ENCODE results near the gene SLC9A3. TPM values are rescaled to one million over a fixed set of nuclear protein-coding genes. Genes with fewer than 3 reads are reported as not detected.

The SLC9A3 gene
- polyA plus RNA-seq, 1 of the 3 experiments (the other 2 are of a cell fraction), result 1.9 TPM

GRCh38 chr5:548256-548655, 24.0 kb upstream of the SLC9A3 start:
- H3K4me2 ChIP-seq, result no peak overlapping the region
- H4K20me1 ChIP-seq (ENCODE audit: insufficient read depth), result no peaks in the 10 kb centered on the region
- TF ChIP-seq GATA2 (CRISPR knock-in tag; IDR thresholded peaks at IDR 0.05), result no peak
- H3K9ac ChIP-seq, result no peak overlapping the region
- H3K36me3 ChIP-seq (replicated peaks in 1 of 2; ENCODE audit: control insufficient read depth in 1 of 2, insufficient read depth in 2 of 2, low read length in 1 of 2), result no peaks in the 10 kb centered on the region
- no peak overlapping the region for H3K27ac ChIP-seq (ENCODE audit: low read depth in 2 of 2, low read length in 1 of 2)
- DNase-seq, result no peak
- CTCF ChIA-PET, result no interaction called here
- no peaks in the 10 kb centered on the region; the same call in 1 of the 2 replicates for H3K27me3 ChIP-seq (ENCODE audit: insufficient read depth)
- no peaks in the 10 kb centered on the region for H3K9me2 ChIP-seq
- H2AFZ ChIP-seq (ENCODE audit: low read depth), result no peak overlapping the region
- H3K9me3 ChIP-seq, result no peaks in the 10 kb centered on the region
- no peaks in the 10 kb centered on the region for H3F3A ChIP-seq (replicated peaks; ENCODE audit: insufficient read depth)
- H3K4me1 ChIP-seq (ENCODE audit: control insufficient read depth in 1 of 2, insufficient read depth in 2 of 2, low read depth in 1 of 2, low read length in 1 of 2), result no peaks in the 10 kb centered on the region
- no peak overlapping the region for H3K4me3 ChIP-seq (ENCODE audit: low read depth in 2 of 2, low read length in 1 of 2)
- H3K79me2 ChIP-seq (ENCODE audit: insufficient read depth), result no peaks in the 10 kb centered on the region
- POLR2A ChIA-PET, result interaction anchor here (0.6 kb wide), 1 partner anchor 16 kb away, joined by 3 read pairs; no protein-coding TSS in a partner anchor
- WGBS (ENCODE audit: low lambda C conversion rate), result 45% methylated on average over 8 of the region's 10 CpGs

DNA sequence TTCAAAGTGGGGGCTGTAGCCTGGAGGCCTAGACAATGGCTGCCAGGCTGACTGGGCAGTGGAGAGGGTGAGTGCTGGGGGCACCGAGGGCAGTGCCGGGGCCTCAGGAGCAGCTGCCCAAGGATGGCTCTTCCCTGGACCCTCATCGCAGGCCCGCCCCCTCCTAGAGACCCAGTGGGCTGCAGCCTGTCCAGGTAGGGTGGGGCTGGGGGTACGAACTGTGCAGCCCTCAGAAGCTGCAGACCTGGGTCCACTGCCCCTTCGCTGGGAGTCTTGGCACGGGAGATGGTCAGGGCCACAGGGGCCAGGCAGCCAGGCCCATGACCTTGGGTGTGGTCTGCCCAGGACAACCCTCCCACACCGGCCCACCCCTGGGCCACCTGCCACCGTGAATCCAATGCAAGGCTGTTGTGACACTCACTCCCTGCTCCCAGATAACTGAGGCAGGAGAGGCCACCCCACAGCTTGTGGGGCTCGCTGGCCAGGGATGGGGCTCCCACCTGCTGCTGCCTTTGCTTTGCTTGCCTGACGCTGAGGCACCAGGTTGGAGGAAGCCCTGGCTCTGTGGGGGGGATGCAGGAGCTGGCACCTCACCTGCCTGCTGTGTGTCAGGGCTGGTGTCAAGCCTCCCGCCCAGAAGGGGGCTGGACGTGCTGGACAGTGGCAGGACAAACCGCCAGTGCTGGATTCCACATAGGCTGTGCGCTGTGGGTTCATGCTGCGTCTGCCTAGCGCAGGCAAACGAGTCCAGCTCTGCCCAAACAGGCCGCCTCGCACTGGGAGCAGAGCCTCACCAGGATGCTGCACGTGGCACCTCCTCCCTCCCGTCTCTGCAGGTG, 23.1 kb upstream of the SLC9A3 start:
- TF ChIP-seq TEAD4 (IDR thresholded peaks at IDR 0.05; ENCODE audit: borderline replicate concordance, insufficient read depth) (no peak), RFX5 (IDR thresholded peaks at IDR 0.05; ENCODE audit: low read length) (no peak), RAD21 (IDR thresholded peaks at IDR 0.05; ENCODE audit: low read length) (no peak), SIN3A (IDR thresholded peaks at IDR 0.05; ENCODE audit: borderline replicate concordance, low read depth, low read length) (no peak), CHD2 (IDR thresholded peaks at IDR 0.05; ENCODE audit: low read length, partially characterized antibody) (no peak), NFIC (IDR thresholded peaks at IDR 0.05; ENCODE audit: borderline replicate concordance) (no peak), POLR2AphosphoS5 (IDR thresholded peaks at IDR 0.05; ENCODE audit: low read depth, low read length) (no peak), GABPA (IDR thresholded peaks at IDR 0.05; ENCODE audit: low read depth) (no peak), EP300 (IDR thresholded peaks at IDR 0.05; ENCODE audit: borderline replicate concordance in 1 of 2, low read depth in 1 of 2, low read length in 1 of 2) (no peak), RXRA (IDR thresholded peaks at IDR 0.05; ENCODE audit: borderline replicate concordance, low read depth) (no peak), FOXJ3 (CRISPR knock-in tag; IDR thresholded peaks at IDR 0.05) (no peak)
- TF ChIP-seq, protein P1, sequence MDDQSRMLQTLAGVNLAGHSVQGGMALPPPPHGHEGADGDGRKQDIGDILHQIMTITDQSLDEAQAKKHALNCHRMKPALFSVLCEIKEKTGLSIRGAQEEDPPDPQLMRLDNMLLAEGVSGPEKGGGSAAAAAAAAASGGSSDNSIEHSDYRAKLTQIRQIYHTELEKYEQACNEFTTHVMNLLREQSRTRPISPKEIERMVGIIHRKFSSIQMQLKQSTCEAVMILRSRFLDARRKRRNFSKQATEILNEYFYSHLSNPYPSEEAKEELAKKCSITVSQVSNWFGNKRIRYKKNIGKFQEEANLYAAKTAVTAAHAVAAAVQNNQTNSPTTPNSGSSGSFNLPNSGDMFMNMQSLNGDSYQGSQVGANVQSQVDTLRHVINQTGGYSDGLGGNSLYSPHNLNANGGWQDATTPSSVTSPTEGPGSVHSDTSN (IDR thresholded peaks at IDR 0.05), result no peak
- TF ChIP-seq, protein P2, sequence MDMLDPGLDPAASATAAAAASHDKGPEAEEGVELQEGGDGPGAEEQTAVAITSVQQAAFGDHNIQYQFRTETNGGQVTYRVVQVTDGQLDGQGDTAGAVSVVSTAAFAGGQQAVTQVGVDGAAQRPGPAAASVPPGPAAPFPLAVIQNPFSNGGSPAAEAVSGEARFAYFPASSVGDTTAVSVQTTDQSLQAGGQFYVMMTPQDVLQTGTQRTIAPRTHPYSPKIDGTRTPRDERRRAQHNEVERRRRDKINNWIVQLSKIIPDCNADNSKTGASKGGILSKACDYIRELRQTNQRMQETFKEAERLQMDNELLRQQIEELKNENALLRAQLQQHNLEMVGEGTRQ (IDR thresholded peaks at IDR 0.05; ENCODE audit: borderline replicate concordance, low read depth, low read length), result no peak
- TF ChIP-seq, protein P3, sequence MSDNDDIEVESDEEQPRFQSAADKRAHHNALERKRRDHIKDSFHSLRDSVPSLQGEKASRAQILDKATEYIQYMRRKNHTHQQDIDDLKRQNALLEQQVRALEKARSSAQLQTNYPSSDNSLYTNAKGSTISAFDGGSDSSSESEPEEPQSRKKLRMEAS (IDR thresholded peaks at IDR 0.05; ENCODE audit: low read depth), result no peak
- TF ChIP-seq, protein P4, sequence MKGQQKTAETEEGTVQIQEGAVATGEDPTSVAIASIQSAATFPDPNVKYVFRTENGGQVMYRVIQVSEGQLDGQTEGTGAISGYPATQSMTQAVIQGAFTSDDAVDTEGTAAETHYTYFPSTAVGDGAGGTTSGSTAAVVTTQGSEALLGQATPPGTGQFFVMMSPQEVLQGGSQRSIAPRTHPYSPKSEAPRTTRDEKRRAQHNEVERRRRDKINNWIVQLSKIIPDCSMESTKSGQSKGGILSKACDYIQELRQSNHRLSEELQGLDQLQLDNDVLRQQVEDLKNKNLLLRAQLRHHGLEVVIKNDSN (IDR thresholded peaks at IDR 0.05; ENCODE audit: borderline replicate concordance, low read depth), result no peak
- H3K36me3 ChIP-seq (replicated peaks in 1 of 2; ENCODE audit: control insufficient read depth in 1 of 2, insufficient read depth in 2 of 2, low read length in 1 of 2), result no peaks in the 10 kb centered on the region
- no peaks in the 10 kb centered on the region for H3K9me3 ChIP-seq
- no peaks in the 10 kb centered on the region for H3K9me2 ChIP-seq
- H3K4me3 ChIP-seq (ENCODE audit: low read depth in 2 of 2, low read length in 1 of 2), result no peak overlapping the region
- CTCF ChIA-PET, result no interaction called here
- no peaks in the 10 kb centered on the region for H3K79me2 ChIP-seq (ENCODE audit: insufficient read depth)
- H3F3A ChIP-seq (replicated peaks; ENCODE audit: insufficient read depth), result no peaks in the 10 kb centered on the region
- no peak overlapping the region for H3K27ac ChIP-seq (ENCODE audit: low read depth in 2 of 2, low read length in 1 of 2)
- no peaks in the 10 kb centered on the region; the same call in 1 of the 2 replicates for H3K27me3 ChIP-seq (ENCODE audit: insufficient read depth)
- H3K4me2 ChIP-seq, result no peak overlapping the region
- H4K20me1 ChIP-seq (ENCODE audit: insufficient read depth), result no peaks in the 10 kb centered on the region
- POLR2A ChIA-PET, result interaction anchor here (0.6 kb wide), 1 partner anchor 15 kb away, joined by 3 read pairs; no protein-coding TSS in a partner anchor
- no peak overlapping the region for H3K9ac ChIP-seq
- H2AFZ ChIP-seq (ENCODE audit: low read depth), result no peak overlapping the region
- DNase-seq, result no peak
- no peaks in the 10 kb centered on the region for H3K4me1 ChIP-seq (ENCODE audit: control insufficient read depth in 1 of 2, insufficient read depth in 2 of 2, low read depth in 1 of 2, low read length in 1 of 2)
- 47% methylated on average over 2 of the region's 22 CpGs for WGBS (ENCODE audit: low lambda C conversion rate)
